ENCODE data around the gene LMF2. TPM values are rescaled to one million over a fixed set of nuclear protein-coding genes. Genes with fewer than 3 reads are reported as not detected.
"Not testable (repeated sequence)": the region's sequence is repeated elsewhere in the genome, so short reads cannot be mapped to it uniquely, and the experiment has no call there.

Gene LMF2
- total RNA-seq, 1 experiment from 2014 or later, result 56.9 TPM

- ATAC-seq (no peak), DNase-seq (ENCODE audit: low read depth, low spot score) (no peak)
- TF ChIP-seq ZNF274 (IDR thresholded peaks at IDR 0.05; ENCODE audit: low read depth, low read length) (no peak), ELF1 (IDR thresholded peaks at IDR 0.05; ENCODE audit: borderline replicate concordance, low read depth) (no peak), TCF7L2 (IDR thresholded peaks at IDR 0.05; ENCODE audit: borderline replicate concordance, extremely low read depth, insufficient read depth, insufficient read length) (no peak), SRF (IDR thresholded peaks at IDR 0.05; ENCODE audit: low read depth) (no peak), REST (IDR thresholded peaks at IDR 0.05; ENCODE audit: low read depth) (no peak), YY1 (IDR thresholded peaks at IDR 0.05; ENCODE audit: extremely low read depth, insufficient replicate concordance, low read depth, low read length) (no peak)
- H3K4me3 ChIP-seq (replicated peaks in 1 of 2; ENCODE audit: low read depth in 1 of 2, low read length in 2 of 2), result no peak overlapping the region
- no peaks in the 10 kb centered on the region for H3K9me3 ChIP-seq (ENCODE audit: control insufficient read depth in 1 of 2, insufficient read depth in 1 of 2, low read depth in 1 of 2, low read length in 2 of 2)
- H3K36me3 ChIP-seq (ENCODE audit: control insufficient read depth in 1 of 2, insufficient read depth in 2 of 2, low read length in 2 of 2), result no peaks in the 10 kb centered on the region
- H3K27me3 ChIP-seq (ENCODE audit: insufficient read depth, low read length), result no peaks in the 10 kb centered on the region
- intact Hi-C loops (cut with micrococcal nuclease), result no loop called here
- H3K9me2 ChIP-seq (ENCODE audit: insufficient read depth), result no peaks in the 10 kb centered on the region
- no peak overlapping the region for H3K9ac ChIP-seq (ENCODE audit: low read length)
- CTCF ChIA-PET, result interaction anchor here (1.0 kb wide), 1 partner anchor 10 kb away, joined by 3 read pairs; the partner anchor contains the start of gene KLHDC7B
- peaks cover 3 to 41% of the 10 kb centered on the region in 2 experiments; a peak in 3 of 4 replicates for H3K4me1 ChIP-seq (ENCODE audit: control insufficient read depth in 1 of 2, insufficient read depth in 2 of 2, low read length in 2 of 2)
- no peaks in the 10 kb centered on the region for H3K79me2 ChIP-seq (ENCODE audit: insufficient read depth, low read length)
- H2AFZ ChIP-seq (ENCODE audit: low read depth, low read length, poor library complexity, severe bottlenecking), result no peak overlapping the region
- no peak overlapping the region for H3K27ac ChIP-seq (ENCODE audit: low read depth, low read length)
- POLR2A ChIA-PET, result interaction anchor here (2.3 kb wide), 1 partner anchor 10 kb away, joined by 7 read pairs; the partner anchor contains the start of gene KLHDC7B
- no peak overlapping the region for H3K4me2 ChIP-seq (ENCODE audit: low read length)
- H4K20me1 ChIP-seq (ENCODE audit: insufficient read depth), result no peaks in the 10 kb centered on the region
- no TSS peak for BruUV-seq (replicated peaks)
- RAD21 ChIA-PET (ENCODE audit: low non-redundant PET in 1 of 2, low total read pairs in 2 of 2, uncharacterized antibody in 2 of 2, unreplicated experiment in 2 of 2), result no interaction called here
Measured at GRCh38 chr22:50535113-50535512, 27.6 kb upstream of the LMF2 start.

GRCh38 chr22:50533856-50534711 lies 26.6 kb upstream of the LMF2 start:
- CTCF ChIA-PET, result not testable (repeated sequence)
- POLR2A ChIA-PET, result interaction anchor here (2.3 kb wide), 1 partner anchor 11 kb away, joined by 7 read pairs; the partner anchor contains the start of gene KLHDC7B

More at GRCh38 chr22:50533856-50534711, 26.6 kb upstream of the LMF2 start:
- RAD21 ChIA-PET (ENCODE audit: low non-redundant PET in 1 of 2, low total read pairs in 2 of 2, uncharacterized antibody in 2 of 2, unreplicated experiment in 2 of 2); H3K79me2 ChIP-seq (ENCODE audit: insufficient read depth, low read length); H3K4me2 ChIP-seq (ENCODE audit: low read length); H2AFZ ChIP-seq (ENCODE audit: low read depth, low read length, poor library complexity, severe bottlenecking); H3K27ac ChIP-seq (ENCODE audit: low read depth, low read length); H3K9ac ChIP-seq (ENCODE audit: low read length); H3K9me2 ChIP-seq (ENCODE audit: insufficient read depth); H3K4me3 ChIP-seq (replicated peaks in 1 of 2; ENCODE audit: low read depth in 1 of 2, low read length in 2 of 2); BruUV-seq (replicated peaks); DNase-seq (ENCODE audit: low read depth, low spot score); H3K36me3 ChIP-seq (ENCODE audit: control insufficient read depth in 1 of 2, insufficient read depth in 2 of 2, low read length in 2 of 2); H3K9me3 ChIP-seq (ENCODE audit: control insufficient read depth in 1 of 2, insufficient read depth in 1 of 2, low read depth in 1 of 2, low read length in 2 of 2); H4K20me1 ChIP-seq (ENCODE audit: insufficient read depth); H3K27me3 ChIP-seq (ENCODE audit: insufficient read depth, low read length); ATAC-seq: not testable (repeated sequence)
- H3K4me1 ChIP-seq (ENCODE audit: control insufficient read depth in 1 of 2, insufficient read depth in 2 of 2, low read length in 2 of 2), result peaks cover 3 to 41% of the 10 kb centered on the region in 2 experiments; a peak in 3 of 4 replicates
- intact Hi-C loops (cut with micrococcal nuclease), result loop anchor here (5.0 kb wide), 1 partner anchor 88 kb away; no protein-coding TSS in a partner anchor
